Cardiac septum (tissue), 1 donor: ENCODE data around the gene RAX2. TPM values are rescaled to one million over a fixed set of nuclear protein-coding genes. Genes with fewer than 3 reads are reported as not detected.
A peak's percentile ranks its signal among the peaks of the same experiment; 100 is the strongest.

Source experiments
- DNase-seq: peaks from one replicate; pipeline ENCODE4 v3.0.0-alpha.2; 2020; ENCODE audit warnings: low spot score
- intact Hi-C: fragments of 100-400 bp; cut with DNase I; formaldehyde crosslinking; loops from one replicate; pipeline ENCODE4 v1.14.0; 2022
- total RNA-seq: library from RNA; stranded (reverse); fragmentation: NEBNext Ultra II Directional; extraction: Animal tissue kit (Norgen Biotek cat#: 25700); gene quantifications from one replicate; pipeline ENCODE4 v1.2.1, GENCODE V29; 2021
- donor health status: DM: no; HTN: no; CAD: no.

The RAX2 gene
- total RNA-seq, 1 donor from 2014 or later, result not detected

DNA sequence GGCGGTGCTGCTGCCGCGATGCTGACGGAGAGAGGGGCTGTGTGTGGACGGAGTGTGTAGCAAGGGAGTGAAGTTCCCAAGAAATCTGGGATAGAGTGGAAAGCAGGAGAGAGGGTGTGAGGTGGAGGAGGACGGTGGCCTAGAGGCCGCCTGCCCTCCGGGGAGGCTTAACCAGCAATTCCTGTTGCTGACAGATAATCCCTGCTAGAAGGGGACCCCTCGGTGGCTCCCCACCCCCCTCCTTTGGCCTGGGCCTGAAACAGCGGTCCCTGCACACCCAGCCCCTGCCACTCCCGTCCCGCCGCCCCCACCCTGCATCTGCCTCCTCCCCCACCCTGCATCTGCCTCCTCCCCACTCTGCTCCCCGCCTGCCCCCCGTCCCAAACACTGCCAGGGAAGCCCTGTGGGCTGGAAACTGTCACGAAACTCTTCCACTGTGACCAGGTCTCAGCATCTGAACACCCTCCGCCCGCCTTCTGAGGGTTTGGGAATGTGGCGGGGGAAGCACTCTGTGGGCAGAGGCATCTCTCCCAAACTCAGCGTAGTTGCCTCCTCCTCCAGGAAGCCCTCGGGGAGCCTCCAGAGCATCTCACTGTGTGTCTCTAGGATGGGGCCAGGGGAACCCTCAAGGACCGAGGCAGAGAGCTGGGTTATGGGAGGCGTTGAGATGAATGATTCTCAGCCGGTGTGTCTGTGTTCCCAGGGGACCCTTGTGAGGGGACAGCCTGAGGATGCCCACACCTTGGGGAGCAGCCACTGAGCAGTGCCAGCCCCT, 31.3 kb upstream of the RAX2 start:
- intact Hi-C loops, result no loop called here
- no peak for DNase-seq

DNA sequence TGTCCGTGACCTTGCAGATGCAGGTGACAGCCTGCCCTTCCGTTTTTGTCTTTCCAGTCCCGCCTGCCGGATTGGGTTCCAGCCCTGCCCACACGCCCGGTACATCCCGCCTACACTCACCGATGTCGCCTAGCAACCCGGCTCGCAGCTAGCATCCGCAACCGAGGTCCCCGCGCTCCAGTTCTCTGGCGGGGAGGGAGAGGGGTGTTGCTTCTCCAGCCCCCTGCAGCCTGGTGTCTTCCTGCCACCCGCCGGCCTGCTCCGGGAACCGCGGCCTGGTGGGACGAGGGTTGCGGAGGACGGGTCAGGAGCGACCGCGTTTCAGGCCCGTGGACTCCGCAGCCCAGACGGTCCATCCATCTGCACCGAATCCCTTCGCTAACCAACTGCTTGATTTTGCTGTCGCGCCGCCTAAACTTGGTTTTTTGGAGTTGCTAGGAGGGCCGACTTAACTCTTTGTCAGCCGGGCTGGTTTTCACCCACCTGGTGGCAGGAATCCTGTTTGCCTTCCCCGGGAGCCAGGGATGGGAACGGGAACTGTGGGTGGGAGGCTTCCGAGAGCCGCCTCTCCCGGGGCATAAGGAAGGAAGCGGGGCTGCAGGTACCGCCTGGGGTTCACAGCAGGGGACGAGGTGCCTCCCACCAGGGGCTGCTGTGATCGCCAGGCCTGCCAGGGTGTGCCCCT, 29.5 kb upstream of the RAX2 start:
- DNase-seq, result peak; percentile 86
- intact Hi-C loops, result no loop called here

GRCh38 chr19:3800996-3801395, 29.0 kb upstream of the RAX2 start:
- DNase-seq, result no peak
- intact Hi-C loops, result no loop called here

- intact Hi-C loops, result no loop called here
- no peak for DNase-seq
Observed at GRCh38 chr19:3798137-3798536, 26.1 kb upstream of the RAX2 start.

GRCh38 chr19:3796358-3796757, 24.3 kb upstream of the RAX2 start:
- intact Hi-C loops, result no loop called here
- DNase-seq, result no peak

- no peak for DNase-seq
- intact Hi-C loops, result no loop called here
Observed at GRCh38 chr19:3793799-3794198, 21.8 kb upstream of the RAX2 start.

- DNase-seq, result no peak
- intact Hi-C loops, result no loop called here
Observed at GRCh38 chr19:3792114-3792513, 20.1 kb upstream of the RAX2 start.

- intact Hi-C loops, result no loop called here
- no peak for DNase-seq
Observed at GRCh38 chr19:3790941-3791340, 18.9 kb upstream of the RAX2 start.

DNA sequence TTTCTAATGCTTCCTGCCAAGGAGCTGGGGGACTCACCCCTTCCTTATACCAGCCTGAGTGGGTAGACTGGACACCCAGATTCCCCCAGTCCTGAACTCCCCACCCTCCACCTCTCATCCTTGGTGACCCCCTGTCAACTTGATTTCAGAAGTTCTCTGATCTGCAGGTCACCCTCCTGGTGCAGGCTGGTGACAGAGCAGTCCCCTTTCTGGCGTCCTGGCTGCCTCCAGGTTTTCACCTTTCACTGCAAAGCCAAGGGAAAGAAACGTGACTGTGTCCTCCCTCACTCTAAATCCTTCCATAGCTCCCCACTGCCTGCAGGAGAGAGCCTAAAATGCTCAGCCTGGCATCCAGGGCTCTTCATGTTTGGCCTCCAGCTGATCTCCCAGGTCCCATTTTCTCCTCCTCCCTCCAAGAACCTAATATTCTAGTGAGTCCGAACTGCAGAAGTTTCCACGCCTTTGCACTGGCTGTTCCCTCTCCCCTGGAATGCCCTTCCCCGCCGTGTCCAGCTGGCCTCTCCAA, 18.2 kb upstream of the RAX2 start:
- DNase-seq, result no peak
- intact Hi-C loops, result no loop called here

GRCh38 chr19:3788996-3789778, 17.2 kb upstream of the RAX2 start:
- no peak for DNase-seq
- intact Hi-C loops, result no loop called here

DNA sequence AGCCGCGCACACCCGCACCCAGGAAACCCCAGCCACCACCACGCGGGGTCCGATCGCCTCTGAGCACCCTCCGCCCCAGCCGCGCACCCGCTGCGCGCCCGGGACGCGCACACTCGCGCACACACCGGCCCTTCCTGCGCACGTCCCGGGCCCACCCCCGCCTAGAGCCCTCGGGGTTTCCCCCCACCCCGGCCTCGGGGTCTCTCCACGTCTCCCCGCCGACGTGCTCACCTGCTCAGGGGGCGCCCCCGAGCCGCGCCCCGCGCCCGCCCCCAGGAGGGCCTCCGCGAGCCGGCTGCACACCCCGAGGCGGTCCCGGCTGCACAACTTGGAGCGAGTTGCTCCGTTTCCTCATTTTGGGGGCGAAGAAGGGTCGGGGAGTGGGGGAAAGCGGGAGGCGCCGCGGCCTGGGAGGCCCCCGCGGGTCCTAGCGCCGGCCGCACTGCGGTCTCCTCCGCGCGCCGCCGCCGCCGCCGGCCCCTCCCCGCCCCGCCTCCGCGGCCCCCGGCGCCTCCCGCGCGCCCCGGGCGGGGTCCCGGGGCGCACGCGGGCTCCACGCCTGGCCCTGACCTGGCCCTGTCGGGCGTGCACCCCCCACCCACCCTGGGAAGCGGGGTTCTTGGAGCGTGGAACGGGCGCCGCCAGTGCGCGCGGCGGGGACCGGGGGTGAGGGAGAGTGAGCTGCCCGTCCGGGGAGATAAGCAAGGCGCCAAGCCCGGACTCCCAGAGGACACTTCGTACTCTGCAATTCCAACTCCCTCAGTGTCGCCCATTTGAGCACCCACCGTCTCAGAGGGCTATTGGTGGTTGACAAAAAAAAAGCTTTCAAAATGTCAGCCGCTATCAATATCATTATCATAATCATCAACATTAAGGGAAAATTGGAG, 14.2 kb upstream of the RAX2 start, which contains the start of gene MATK:
Gene MATK, minus strand, starts transcription at position 444 of the 887 bp plus-strand sequence. CDS start 1,246 bp downstream, outside the sequence.
- intact Hi-C loops, result no loop called here
- DNase-seq, result no peak

DNA sequence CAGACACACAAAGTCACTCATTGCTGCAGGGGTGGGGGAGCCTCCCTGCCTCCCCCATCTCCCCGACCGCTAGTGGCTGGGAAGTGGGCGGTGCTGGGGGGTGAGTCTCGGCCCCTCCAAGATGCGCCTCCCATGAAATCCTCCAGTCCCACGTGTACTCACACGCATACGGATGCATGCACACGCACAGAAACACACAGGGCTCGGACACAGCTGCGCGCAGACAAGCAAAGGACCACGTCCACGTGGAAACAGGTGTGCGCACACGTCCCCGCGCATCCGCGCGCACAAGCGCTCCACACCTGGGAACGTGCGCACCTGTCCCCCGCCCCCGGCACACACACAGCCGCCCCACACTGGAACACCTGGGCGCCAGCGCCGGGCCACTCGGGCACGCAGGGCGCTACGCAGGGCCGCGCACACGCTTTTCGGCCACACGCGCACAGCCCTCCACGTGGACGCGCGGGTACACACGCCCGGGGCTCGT, 13.5 kb upstream of the RAX2 start:
- intact Hi-C loops, result no loop called here

DNA sequence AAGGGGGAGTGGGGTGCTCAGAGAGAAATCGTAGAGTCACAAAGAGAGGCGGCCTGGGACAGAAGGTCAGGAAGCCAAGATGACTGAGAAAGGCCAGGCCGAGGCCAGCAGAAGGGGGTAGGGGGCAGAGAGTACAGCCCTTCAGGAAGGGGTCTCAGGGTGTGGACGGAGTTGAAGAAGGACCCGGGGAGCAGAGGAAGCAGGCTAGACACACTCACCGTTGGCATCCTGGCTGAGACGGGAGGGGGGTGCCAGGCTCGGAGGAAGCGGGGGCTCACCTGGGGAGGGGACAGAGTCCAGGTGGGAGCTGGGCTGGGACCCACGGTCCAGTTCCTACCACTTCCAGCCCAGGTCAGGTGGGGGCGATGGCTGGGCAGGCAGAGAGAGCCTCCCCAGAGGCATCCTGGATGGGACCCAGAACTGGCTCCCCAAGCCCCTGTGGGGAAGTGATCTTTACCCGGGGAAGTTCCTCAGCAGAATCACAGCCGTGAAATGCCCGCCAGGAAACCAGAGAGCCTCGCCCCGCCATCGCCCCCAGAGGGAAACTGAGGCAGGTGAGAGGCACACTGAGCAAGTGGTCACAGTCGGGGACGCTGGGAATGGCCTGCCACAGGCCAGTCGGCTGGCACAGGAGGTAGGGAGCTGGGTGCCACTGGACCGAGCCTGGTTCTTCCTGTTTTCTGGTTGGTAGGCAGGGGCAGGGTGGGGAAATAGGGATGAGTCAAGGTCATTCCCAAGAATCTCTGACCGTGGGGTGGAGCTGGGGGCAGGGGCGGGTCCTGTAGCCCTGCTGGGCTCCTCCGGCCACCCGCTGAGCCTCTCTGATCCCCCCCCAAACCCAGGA, 12.8 kb upstream of the RAX2 start:
- intact Hi-C loops, result no loop called here
- DNase-seq, result no peak

More for the DNA sequence above, 13.5 kb upstream of the RAX2 start:
- no peak for DNase-seq

DNA sequence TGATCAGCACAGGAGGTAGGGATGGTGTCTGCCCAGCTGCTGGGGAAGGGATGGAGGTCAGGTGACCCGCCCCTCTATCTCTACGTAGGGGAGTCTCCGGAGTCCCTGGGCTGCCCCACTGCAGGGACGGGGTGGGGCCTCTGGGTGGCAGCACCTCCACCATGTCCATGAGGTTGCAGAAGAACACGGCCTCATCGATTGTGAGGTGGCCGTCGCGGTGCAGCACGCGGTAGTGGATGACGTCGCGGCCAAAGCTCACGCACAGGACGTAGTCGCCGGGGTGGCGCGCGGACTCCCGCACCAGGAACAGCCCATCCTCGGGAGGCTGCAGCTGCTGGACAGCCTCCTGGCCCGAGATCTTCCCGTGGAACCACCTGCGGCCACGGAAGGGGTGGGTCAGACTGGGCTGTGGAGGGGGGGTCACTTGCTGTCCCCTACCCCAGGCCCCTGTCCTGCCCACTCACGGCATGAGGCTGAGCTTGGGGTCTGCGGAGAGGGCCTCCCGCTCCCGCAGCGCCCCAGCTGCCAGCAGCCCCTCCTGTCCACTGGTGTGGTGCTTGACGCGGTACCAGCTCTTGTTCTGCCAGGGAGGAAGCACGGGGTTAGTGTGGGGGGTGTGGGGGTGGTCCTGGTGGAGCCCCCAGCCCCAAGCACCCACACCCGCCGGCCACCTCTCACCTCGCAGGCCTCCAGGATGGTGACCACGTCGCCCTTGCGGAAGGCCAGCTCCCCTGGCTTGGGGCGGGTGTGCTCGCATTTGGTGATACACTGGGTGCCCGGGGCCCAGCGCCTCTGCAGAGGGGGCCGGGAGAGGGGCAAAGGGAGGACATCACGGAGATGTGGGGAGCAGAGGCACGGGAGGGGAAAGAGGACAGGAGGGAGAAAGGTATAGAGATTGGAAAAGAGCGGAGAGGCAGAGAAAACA, 11.9 kb upstream of the RAX2 start:
- intact Hi-C loops, result no loop called here
- no peak for DNase-seq

DNA sequence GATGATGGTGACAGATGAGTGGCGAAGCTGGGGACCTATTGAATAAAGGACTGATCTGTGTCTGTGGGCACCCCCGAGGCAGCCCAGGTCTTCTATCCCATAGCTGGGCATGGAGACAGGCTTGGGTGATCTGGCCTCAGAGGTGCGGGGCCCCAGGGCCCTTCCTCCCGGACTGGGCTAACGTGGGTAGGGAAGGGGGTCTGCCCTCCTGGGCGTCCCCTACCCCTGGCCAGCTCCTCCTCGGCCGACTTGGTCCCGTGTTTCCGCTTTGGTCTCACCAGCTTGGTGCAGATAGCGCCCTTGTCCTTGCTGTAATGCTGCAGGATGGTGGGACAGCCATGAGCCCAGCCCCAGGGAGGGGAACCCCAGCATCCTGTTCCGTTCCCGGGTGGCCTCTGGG, 10.9 kb upstream of the RAX2 start:
- no peak for DNase-seq
- intact Hi-C loops, result no loop called here

DNA sequence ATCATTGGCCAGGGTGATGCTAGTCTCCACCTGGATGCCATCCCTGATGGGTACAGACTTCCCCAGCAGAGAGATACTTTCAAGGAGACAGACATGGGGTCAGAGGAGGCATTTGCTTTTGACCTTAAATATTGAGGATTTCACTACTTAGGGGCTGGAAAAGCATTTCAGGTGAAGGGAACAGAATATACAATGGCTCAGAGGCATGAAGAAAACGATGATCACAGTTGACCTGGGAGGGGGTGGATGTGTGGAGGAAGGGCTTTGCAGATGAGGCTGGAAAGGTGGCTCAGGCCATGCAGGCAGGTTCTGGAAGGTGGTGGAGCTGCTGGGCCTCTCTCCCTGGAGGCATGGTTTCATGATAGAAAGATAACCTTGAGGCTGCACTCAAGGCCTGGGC, 10.3 kb upstream of the RAX2 start:
- intact Hi-C loops, result no loop called here
- DNase-seq, result no peak

DNA sequence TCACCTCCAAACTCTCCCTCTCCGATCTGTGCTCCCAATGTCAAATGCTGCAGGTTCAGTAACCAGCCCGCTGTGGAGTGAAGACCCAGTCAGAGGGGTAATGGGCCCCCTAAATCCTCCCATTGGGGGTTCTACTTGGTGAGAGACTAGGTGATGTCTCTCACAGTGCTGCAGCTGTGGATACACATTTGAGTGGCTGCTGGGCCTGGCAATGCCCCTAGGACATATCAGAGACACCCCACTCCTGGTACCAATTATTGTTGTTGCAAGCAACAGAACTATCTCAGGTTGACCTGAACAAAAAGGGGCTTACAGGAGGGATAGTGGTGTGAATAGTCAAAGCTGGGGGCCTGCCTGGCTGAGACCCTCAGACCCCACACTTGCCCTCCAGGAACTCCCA, 9.6 kb upstream of the RAX2 start:
- no peak for DNase-seq
- intact Hi-C loops, result no loop called here
